Gastrocnemius medialis (tissue), 4 donors: ENCODE measurements around the gene NAALADL1.

Source experiments
- POLR2A ChIP-seq, 2 donors: fragments of 450-650 bp; IDR thresholded peaks; one replicate each; pipeline ENCODE4 v1.6.1; 2017; ENCODE audit warnings: antibody characterized with exemption in 2 of 2, mild to moderate bottlenecking in 2 of 2, moderate library complexity in 2 of 2
- TF ChIP-seq, protein P1 (sequence below), 5 experiments: fragments of 450-650 bp in 3 of 5; fragments of 200-600 bp in 2 of 5; sonication (generic) in 2 of 5; IDR thresholded peaks in 4 of 5; conservative IDR thresholded peaks in 1 of 5; 1 replicate in 4 of 5; 2 replicates in 1 of 5; pipeline ENCODE4 v1.5.1; 2016 to 2019; ENCODE audit warnings: antibody characterized with exemption in 5 of 5, mild to moderate bottlenecking in 3 of 5, moderate library complexity in 3 of 5

DNA sequence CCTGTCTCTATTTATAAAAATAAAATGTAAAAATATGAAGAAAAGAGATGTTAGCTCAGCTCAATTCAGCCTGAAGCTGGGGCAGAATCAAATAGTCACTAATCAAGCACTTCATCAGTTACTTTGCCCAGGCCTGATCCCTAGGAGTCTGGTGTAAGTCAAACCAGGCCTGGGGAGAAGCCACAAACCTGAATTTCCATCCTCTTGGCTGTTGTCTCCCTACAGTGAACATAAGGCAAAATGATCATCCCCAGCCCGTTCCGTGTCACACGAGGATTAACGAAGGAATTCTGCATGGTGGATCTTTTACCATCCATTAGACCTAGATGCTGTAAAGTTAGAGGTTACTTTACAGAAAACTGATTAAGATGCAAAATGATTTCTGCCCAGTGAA, 6.5 kb upstream of the NAALADL1 start:
- TF ChIP-seq POLR2A (IDR thresholded peaks at IDR 0.05), result no peak
- TF ChIP-seq, protein P1, sequence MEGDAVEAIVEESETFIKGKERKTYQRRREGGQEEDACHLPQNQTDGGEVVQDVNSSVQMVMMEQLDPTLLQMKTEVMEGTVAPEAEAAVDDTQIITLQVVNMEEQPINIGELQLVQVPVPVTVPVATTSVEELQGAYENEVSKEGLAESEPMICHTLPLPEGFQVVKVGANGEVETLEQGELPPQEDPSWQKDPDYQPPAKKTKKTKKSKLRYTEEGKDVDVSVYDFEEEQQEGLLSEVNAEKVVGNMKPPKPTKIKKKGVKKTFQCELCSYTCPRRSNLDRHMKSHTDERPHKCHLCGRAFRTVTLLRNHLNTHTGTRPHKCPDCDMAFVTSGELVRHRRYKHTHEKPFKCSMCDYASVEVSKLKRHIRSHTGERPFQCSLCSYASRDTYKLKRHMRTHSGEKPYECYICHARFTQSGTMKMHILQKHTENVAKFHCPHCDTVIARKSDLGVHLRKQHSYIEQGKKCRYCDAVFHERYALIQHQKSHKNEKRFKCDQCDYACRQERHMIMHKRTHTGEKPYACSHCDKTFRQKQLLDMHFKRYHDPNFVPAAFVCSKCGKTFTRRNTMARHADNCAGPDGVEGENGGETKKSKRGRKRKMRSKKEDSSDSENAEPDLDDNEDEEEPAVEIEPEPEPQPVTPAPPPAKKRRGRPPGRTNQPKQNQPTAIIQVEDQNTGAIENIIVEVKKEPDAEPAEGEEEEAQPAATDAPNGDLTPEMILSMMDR (IDR thresholded peaks at IDR 0.05 in 4 of 5, conservative IDR thresholded peaks at IDR 0.05 in 1 of 5), result no peak
